Lower leg skin (tissue), 3 donors: ENCODE results near the gene ID4.

ENCODE experiments used
- POLR2A ChIP-seq, 2 donors: fragments of 450-650 bp; IDR thresholded peaks; one replicate each; pipeline ENCODE4 v1.6.1; 2016 to 2017; ENCODE audit warnings: antibody characterized with exemption in 2 of 2, mild to moderate bottlenecking in 1 of 2, moderate library complexity in 1 of 2
- TF ChIP-seq, protein P1 (sequence below), 3 donors: fragments of 450-650 bp; IDR thresholded peaks; one replicate each; pipeline ENCODE4 v1.5.1; 2016; ENCODE audit warnings: antibody characterized with exemption in 3 of 3, mild to moderate bottlenecking in 3 of 3, moderate library complexity in 2 of 3

- TF ChIP-seq, protein P1, sequence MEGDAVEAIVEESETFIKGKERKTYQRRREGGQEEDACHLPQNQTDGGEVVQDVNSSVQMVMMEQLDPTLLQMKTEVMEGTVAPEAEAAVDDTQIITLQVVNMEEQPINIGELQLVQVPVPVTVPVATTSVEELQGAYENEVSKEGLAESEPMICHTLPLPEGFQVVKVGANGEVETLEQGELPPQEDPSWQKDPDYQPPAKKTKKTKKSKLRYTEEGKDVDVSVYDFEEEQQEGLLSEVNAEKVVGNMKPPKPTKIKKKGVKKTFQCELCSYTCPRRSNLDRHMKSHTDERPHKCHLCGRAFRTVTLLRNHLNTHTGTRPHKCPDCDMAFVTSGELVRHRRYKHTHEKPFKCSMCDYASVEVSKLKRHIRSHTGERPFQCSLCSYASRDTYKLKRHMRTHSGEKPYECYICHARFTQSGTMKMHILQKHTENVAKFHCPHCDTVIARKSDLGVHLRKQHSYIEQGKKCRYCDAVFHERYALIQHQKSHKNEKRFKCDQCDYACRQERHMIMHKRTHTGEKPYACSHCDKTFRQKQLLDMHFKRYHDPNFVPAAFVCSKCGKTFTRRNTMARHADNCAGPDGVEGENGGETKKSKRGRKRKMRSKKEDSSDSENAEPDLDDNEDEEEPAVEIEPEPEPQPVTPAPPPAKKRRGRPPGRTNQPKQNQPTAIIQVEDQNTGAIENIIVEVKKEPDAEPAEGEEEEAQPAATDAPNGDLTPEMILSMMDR (IDR thresholded peaks at IDR 0.05), result no peak
- no peak for TF ChIP-seq POLR2A (IDR thresholded peaks at IDR 0.05)
Measured at GRCh38 chr6:19879663-19880062, 42.5 kb downstream of the ID4 start.
